GM12891 (cell line): ENCODE data around the gene SOWAHC.

Experiments
- PAX5 ChIP-seq: IDR thresholded peaks from 2 replicates; pipeline ENCODE4 v1.6.1; 2011; ENCODE audit warnings: low read length, moderate library complexity, mild to moderate bottlenecking; ENCODE audit not compliant: insufficient read depth, severe bottlenecking
- POLR2A ChIP-seq: IDR thresholded peaks from 2 replicates; pipeline ENCODE4 v1.6.1; 2011; ENCODE audit warnings: low read depth, low read length, control low read depth
- POLR2AphosphoS5 ChIP-seq: IDR thresholded peaks from 2 replicates; pipeline ENCODE4 v1.6.1; 2011; ENCODE audit warnings: low read depth, low read length, control low read depth
- POU2F2 ChIP-seq: IDR thresholded peaks from 2 replicates; pipeline ENCODE4 v1.6.1; 2011; ENCODE audit warnings: low read depth, mild to moderate bottlenecking, control low read depth, low read length, moderate library complexity
- SPI1 ChIP-seq: IDR thresholded peaks from 2 replicates; pipeline ENCODE4 v1.6.1; 2011; ENCODE audit warnings: low read depth, low read length, control low read depth
- TAF1 ChIP-seq: IDR thresholded peaks from 2 replicates; pipeline ENCODE4 v1.6.1; 2011; ENCODE audit warnings: low read depth, low read length, control low read depth

DNA sequence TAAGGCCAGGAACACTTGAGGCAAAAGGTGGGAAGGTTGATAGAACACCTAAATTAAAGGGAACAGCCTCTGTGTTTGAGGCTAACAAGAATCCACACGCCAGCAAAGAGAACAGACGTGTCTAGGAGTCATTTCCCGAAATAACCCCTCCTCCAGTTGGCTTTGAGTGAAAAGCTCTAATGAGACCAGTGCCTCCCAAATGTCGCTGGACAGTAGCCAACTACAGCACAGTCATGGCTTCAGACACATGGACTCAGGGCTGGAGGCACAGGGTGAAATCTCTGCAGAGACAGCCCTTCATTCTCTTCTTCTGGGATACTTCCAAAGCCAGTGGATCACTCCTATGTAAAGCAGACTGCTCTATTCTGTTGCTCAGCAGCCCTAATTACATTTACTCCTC lies 49.6 kb downstream of the SOWAHC start:
- no peak for TF ChIP-seq POLR2A
- no peak for TF ChIP-seq POLR2AphosphoS5
- no peak for TF ChIP-seq TAF1
- TF ChIP-seq POU2F2, result no peak
- no peak for TF ChIP-seq SPI1
- TF ChIP-seq PAX5, result no peak
